ENCODE data around the gene ZAR1L. TPM values are rescaled to one million over a fixed set of nuclear protein-coding genes. Genes with fewer than 3 reads are reported as not detected.

ZAR1L gene
- total RNA-seq, 1 experiment from 2014 or later = not detected

DNA sequence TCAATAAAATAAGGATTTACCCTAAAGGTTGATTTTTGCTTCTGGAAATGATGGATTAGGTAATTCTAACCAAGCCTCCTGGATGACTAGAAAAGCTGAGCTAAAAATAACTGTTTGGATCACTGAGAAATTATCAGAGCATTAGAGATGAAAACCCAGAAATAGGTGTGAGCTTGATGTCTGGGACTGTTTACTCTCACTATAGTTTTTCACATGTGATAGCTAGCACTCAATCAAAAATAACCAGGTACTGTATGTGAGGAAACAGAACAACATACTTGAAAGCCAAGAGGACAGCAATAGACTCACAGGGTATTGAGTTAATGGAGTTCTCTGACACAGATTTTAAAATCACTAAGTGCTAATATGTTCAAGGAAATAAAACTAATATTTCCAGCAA lies 9.5 kb downstream of the ZAR1L start:
- no peak overlapping the region for H2BK20ac ChIP-seq (ENCODE audit: low read depth, low read length, poor library complexity, severe bottlenecking)
- DNase-seq = no peak
- no peak overlapping the region for H3K18ac ChIP-seq (ENCODE audit: insufficient read length, low read depth, low read length)
- no peaks in the 10 kb centered on the region for H3K79me1 ChIP-seq (ENCODE audit: insufficient read depth, low read depth, low read length, poor library complexity, severe bottlenecking)
- H3K79me2 ChIP-seq (ENCODE audit: insufficient read depth, low read length) = no peaks in the 10 kb centered on the region
- peaks cover 0 to 4% of the 10 kb centered on the region in 2 experiments; a peak in 1 of 4 replicates for H3K4me1 Mint-ChIP-seq
- H3K27ac ChIP-seq (ENCODE audit: insufficient read length, low read depth, low read length) = no peak overlapping the region
- H4K20me1 ChIP-seq (ENCODE audit: control insufficient read depth, insufficient read depth, insufficient read length) = no peaks in the 10 kb centered on the region
- no peak overlapping the region for H3T11ph ChIP-seq (ENCODE audit: low read length)
- H4K8ac ChIP-seq (replicated peaks; ENCODE audit: insufficient read length, low read depth, low read length) = no peak overlapping the region
- no peak overlapping the region for H2AK5ac ChIP-seq (ENCODE audit: insufficient read length, low read length)
- no peak overlapping the region for H2BK120ac ChIP-seq (ENCODE audit: low read depth, low read length, poor library complexity, severe bottlenecking)
- H3K9me3 ChIP-seq (ENCODE audit: control insufficient read depth, low read depth, low read length) = no peaks in the 10 kb centered on the region
- H3K14ac ChIP-seq (ENCODE audit: insufficient read depth, low read length) = no peak overlapping the region
- H3K23ac ChIP-seq (ENCODE audit: insufficient read length, low read depth, low read length) = no peak overlapping the region
- no peak overlapping the region for H3K4me3 Mint-ChIP-seq
- no peak overlapping the region for H2AFZ ChIP-seq (ENCODE audit: low read length)
- H3K4ac ChIP-seq (ENCODE audit: low read depth, low read length) = no peak overlapping the region
- TF ChIP-seq, protein P1, sequence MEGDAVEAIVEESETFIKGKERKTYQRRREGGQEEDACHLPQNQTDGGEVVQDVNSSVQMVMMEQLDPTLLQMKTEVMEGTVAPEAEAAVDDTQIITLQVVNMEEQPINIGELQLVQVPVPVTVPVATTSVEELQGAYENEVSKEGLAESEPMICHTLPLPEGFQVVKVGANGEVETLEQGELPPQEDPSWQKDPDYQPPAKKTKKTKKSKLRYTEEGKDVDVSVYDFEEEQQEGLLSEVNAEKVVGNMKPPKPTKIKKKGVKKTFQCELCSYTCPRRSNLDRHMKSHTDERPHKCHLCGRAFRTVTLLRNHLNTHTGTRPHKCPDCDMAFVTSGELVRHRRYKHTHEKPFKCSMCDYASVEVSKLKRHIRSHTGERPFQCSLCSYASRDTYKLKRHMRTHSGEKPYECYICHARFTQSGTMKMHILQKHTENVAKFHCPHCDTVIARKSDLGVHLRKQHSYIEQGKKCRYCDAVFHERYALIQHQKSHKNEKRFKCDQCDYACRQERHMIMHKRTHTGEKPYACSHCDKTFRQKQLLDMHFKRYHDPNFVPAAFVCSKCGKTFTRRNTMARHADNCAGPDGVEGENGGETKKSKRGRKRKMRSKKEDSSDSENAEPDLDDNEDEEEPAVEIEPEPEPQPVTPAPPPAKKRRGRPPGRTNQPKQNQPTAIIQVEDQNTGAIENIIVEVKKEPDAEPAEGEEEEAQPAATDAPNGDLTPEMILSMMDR (conservative IDR thresholded peaks at IDR 0.05) = no peak
- no peaks in the 10 kb centered on the region for H3K27me3 Mint-ChIP-seq (ENCODE audit: low read depth)
- no peak overlapping the region for H3K9ac ChIP-seq (ENCODE audit: extremely low read depth, insufficient read length, low read length)
- H2BK15ac ChIP-seq (ENCODE audit: low read depth, low read length) = no peak overlapping the region
- H4K91ac ChIP-seq (ENCODE audit: insufficient read length, low read depth, low read length) = no peak overlapping the region
- H3K27me3 ChIP-seq (ENCODE audit: insufficient read depth, low read length) = no peaks in the 10 kb centered on the region
- H3K27ac Mint-ChIP-seq = no peak overlapping the region
- H3K36me3 Mint-ChIP-seq (ENCODE audit: insufficient read depth in 1 of 3, low read depth in 3 of 3) = no peaks in the 10 kb centered on the region
- no peak overlapping the region for H2BK12ac ChIP-seq (ENCODE audit: insufficient read length, low read depth, low read length)
- no peak overlapping the region for H3K4me2 ChIP-seq (ENCODE audit: insufficient read depth, insufficient read length, low read length)
- no peak overlapping the region for H2BK5ac ChIP-seq (ENCODE audit: insufficient read length, low read length)
- H3K4me1 ChIP-seq (ENCODE audit: insufficient read depth, low read length) = no peaks in the 10 kb centered on the region
- no peak overlapping the region for H4K5ac ChIP-seq (ENCODE audit: insufficient read length, low read depth, low read length)
- no peak overlapping the region for H3K56ac ChIP-seq (ENCODE audit: insufficient read length, low read depth, low read length)
- H3K9me3 Mint-ChIP-seq = no peaks in the 10 kb centered on the region
- no peaks in the 10 kb centered on the region for H3K23me2 ChIP-seq (ENCODE audit: insufficient read length, low read depth, low read length, poor library complexity, severe bottlenecking)
